Fibroblast of pulmonary artery (primary cell): ENCODE measurements around the gene KIFAP3.

Experiments used
- DNase-seq: peaks from one replicate; pipeline ENCODE4 v3.0.0-alpha.2; 2010; ENCODE audit warnings: low read depth
- H3K4me3 ChIP-seq: replicated peaks from 2 replicates; pipeline ENCODE4 v1.5.1; 2011; ENCODE audit warnings: low read depth, mild to moderate bottlenecking, control low read depth, low read length, moderate library complexity
- TF ChIP-seq, protein P1 (sequence below): IDR thresholded peaks from 2 replicates; pipeline ENCODE4 v1.5.1; 2011; ENCODE audit warnings: mild to moderate bottlenecking, control low read depth, low read length, inconsistent platforms; ENCODE audit errors: missing control alignments

The KIFAP3 gene

DNA sequence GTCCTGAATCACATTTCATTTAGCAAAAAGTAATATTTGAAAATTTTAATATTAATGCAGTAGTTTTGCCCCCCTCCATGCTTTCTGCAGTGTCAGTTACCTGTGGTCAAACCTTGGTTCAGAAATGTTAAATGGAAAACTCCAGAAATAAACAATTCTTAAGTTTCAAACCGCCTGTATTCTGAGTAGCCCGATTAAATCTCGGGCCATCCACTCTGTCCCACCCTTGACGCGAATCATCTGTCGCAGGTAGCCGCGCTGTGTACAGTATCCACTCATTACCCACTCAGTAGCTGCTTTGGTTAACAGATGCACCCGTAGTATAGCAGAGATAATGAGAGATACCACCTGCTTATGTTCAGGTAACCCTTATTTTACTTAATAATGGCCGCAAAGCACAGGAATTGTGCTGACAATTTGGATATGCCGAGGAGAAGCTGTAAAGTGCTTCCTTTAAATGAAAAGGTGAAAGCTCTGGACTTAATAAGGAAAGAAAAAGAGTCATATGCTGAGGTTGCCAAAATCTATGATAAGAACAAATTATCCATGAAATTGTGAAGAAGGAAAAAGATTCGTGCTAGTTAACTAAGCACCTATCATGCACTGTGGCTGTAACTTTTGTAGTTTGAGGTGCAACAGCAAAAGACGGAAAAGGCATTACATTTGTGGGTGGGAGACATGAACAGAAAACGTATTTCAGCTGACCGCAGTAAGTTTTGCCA lies 179.9 kb downstream of the KIFAP3 start:
- H3K4me3 ChIP-seq = peak overlapping the region; percentile 73
- no peak for DNase-seq
- TF ChIP-seq, protein P1, sequence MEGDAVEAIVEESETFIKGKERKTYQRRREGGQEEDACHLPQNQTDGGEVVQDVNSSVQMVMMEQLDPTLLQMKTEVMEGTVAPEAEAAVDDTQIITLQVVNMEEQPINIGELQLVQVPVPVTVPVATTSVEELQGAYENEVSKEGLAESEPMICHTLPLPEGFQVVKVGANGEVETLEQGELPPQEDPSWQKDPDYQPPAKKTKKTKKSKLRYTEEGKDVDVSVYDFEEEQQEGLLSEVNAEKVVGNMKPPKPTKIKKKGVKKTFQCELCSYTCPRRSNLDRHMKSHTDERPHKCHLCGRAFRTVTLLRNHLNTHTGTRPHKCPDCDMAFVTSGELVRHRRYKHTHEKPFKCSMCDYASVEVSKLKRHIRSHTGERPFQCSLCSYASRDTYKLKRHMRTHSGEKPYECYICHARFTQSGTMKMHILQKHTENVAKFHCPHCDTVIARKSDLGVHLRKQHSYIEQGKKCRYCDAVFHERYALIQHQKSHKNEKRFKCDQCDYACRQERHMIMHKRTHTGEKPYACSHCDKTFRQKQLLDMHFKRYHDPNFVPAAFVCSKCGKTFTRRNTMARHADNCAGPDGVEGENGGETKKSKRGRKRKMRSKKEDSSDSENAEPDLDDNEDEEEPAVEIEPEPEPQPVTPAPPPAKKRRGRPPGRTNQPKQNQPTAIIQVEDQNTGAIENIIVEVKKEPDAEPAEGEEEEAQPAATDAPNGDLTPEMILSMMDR = no peak

DNA sequence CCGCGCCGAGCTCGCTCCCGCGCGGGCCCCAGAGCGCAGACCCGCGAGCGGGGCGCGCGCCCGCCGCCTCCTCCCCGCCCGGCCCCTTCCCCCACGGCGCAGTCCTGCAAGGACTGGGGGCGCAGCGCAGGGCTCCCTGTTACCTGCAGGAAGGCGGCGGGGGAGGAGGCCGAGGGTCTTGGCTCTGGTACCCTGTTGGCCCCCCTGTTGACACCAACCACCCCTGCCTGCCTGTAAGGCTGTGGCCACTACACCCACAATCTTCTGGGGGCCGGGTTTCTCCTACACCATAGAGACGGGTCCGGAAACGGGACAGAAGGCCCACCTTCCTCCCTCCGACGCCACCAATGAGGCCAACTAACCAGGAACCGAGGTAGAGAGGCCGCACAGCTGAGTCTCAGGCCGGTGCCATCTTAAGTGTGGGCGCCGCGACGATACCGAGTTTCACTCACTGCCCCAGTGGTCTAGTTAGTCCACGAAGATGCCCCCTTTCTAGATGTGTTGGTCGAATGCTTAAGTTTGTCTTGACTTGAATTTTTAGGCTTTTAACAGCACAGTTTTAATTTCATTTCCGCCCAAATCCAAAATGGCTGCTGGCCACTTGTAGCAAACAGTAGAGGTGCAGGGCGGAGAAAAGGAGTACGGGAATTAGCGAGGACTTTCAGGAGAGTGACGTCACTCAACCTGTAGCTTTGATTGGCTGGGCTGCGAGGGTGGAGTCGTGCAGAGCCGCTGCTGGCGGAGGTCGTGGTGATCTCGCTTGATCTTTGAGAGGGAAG lies 180.7 kb downstream of the KIFAP3 start, which contains the start of gene SCYL3:
Gene SCYL3, minus strand, starts transcription at position 252 of the 779 bp plus-strand sequence. CDS start 5,056 bp downstream, outside the sequence.
- peak; percentile 99 for DNase-seq
- peak within 1 kb of the TSS; percentile 73 for H3K4me3 ChIP-seq
- TF ChIP-seq, protein P1 = no peak

- TF ChIP-seq, protein P1 = no peak
- DNase-seq = peak; percentile 40
- peak overlapping the region; percentile 73 for H3K4me3 ChIP-seq
Observed at GRCh38 chr1:169892927-169893644, 181.4 kb downstream of the KIFAP3 start.

- H3K4me3 ChIP-seq = peak overlapping the region; percentile 73
- no peak for DNase-seq
- TF ChIP-seq, protein P1 = no peak
Observed at GRCh38 chr1:169892176-169892926, 182.1 kb downstream of the KIFAP3 start.

DNA sequence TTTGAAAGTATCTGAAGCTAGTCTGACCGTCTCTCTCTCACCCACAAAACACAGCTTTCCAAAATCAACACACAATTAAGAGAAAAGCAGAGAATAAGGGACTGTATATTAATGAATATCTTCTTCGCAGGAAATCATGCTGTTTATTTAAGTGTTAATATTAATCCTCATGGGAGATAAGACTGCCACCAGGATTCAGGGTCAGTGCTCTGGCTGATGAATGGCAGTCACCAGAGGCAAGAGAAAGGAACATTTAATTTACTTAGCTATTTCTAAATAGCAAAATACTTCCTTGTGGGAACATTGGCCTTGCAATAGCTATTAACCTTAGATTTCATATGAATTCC lies 183.0 kb downstream of the KIFAP3 start:
- TF ChIP-seq, protein P1 = no peak
- no peak overlapping the region for H3K4me3 ChIP-seq
- DNase-seq = no peak

DNA sequence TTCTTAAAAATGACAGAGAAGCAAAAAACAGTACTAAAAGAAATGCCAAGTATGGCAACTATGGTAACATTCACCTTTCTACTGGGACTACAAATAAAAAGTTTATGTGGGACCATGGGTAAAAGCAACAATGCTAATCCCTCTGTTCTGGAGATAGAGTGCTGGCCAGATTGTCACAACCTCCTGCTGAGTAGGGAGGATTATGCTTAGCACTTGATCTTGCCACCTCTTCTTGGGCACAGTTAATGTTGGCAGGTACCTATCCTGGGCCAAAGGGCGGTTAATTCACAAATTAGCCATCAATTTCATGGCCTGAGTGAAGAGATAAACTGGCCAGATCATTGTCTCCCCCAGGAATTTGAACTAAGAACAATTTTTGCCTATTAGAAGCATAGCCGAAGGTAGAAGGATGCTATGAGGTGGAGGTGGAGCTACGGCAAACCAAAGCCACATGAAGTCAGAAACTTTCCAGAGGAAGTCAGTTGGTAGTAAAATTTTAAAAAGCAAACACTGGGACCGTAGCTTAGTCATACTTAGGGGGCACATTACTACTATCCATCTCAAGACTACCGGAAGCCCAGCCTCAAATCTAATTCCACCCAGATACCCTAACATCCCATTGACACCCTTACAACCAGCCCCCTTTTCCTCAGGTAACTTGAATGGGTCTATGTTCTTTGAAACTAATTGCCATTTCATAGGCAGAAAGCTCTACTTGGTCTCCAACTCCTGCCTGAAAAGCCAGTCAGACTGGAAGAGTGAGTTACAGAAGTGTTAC lies 183.5 kb downstream of the KIFAP3 start:
- no peak for DNase-seq
- no peak overlapping the region for H3K4me3 ChIP-seq
- TF ChIP-seq, protein P1 = no peak
